A549 (cell line): Measurements from ENCODE around the gene COQ6. TPM values are rescaled to one million over a fixed set of nuclear protein-coding genes. Genes with fewer than 3 reads are reported as not detected.

Experiments
- ATAC-seq, 2 experiments: fragments of 200-7000 bp in 1 of 2; fragments of >200 bp in 1 of 2; cut with Nextera tagmentation in 1 of 2; cut with Tn5 transposase in 1 of 2; 3 replicates each; pipeline versions ENCODE4 v1.8.0 to v1.9.1; 2018 to 2020; ENCODE audit warnings: mild to moderate bottlenecking in 1 of 2, moderate library complexity in 1 of 2
- CTCF ChIA-PET: fragments of 300-600 bp; sonication (Branson Sonifier 250); formaldehyde crosslinking; extraction: SDS; loops from one replicate; lab custom pipeline; 2021; ENCODE audit warnings: antibody characterized with exemption, inconsistent platforms; lab: Yijun Ruan, JAX
- POLR2A ChIA-PET: fragments of 350-600 bp; formaldehyde crosslinking; extraction: SDS; loops from one replicate; lab custom pipeline; 2021; ENCODE audit warnings: antibody characterized with exemption, inconsistent platforms; lab: Yijun Ruan, JAX
- DNase-seq, 2 experiments: peaks; one replicate each; pipeline versions ENCODE4 v3.0.0 to v3.0.0-alpha.2; 2011 to 2016; ENCODE audit warnings: low read depth in 1 of 2, low spot score in 1 of 2
- FAIRE-seq: peaks from 2 replicates; lab custom pipeline; 2011; peaks lifted over from hg19 to GRCh38; lab: Jason Lieb, UNC
- H3K27ac ChIP-seq, 2 experiments: fragments of >200 bp; sonication (Bioruptor Twin); formaldehyde crosslinking; 3 replicates each; pipeline ENCODE4 v1.5.1; 2016 to 2017
- H3K4me1 ChIP-seq: fragments of >200 bp; sonication (Bioruptor Twin); formaldehyde crosslinking; 3 replicates; pipeline ENCODE4 v1.6.1; 2016
- H3K4me2 ChIP-seq: fragments of >200 bp; sonication (Bioruptor Twin); formaldehyde crosslinking; 3 replicates; pipeline ENCODE4 v1.6.1; 2016
- H3K4me3 ChIP-seq: fragments of >200 bp; sonication (Bioruptor Twin); formaldehyde crosslinking; 3 replicates; pipeline ENCODE4 v1.5.1; 2016
- H3K9me3 ChIP-seq: fragments of >200 bp; sonication (Bioruptor Twin); formaldehyde crosslinking; 3 replicates; pipeline ENCODE4 v1.6.1; 2016
- ATOH8 ChIP-seq: fragments of 250-450 bp; sonication (Bioruptor Pico); IDR thresholded peaks from 2 replicates; pipeline ENCODE4 v1.5.0; 2020; ENCODE audit warnings: low read depth, mild to moderate bottlenecking, moderate library complexity
- CBX2 ChIP-seq: fragments of 200-600 bp; sonication (generic); IDR thresholded peaks from 2 replicates; pipeline ENCODE4 v1.6.1; 2016; ENCODE audit warnings: low read depth, mild to moderate bottlenecking, borderline replicate concordance
- CEBPB ChIP-seq, 2 experiments: fragments of >200 bp in 1 of 2; sonication (Bioruptor Twin) in 1 of 2; formaldehyde crosslinking in 1 of 2; IDR thresholded peaks; 2 replicates each; pipeline ENCODE4 v1.6.1; 2012 to 2016
- EHF ChIP-seq: fragments of 250-450 bp; sonication (Bioruptor Pico); IDR thresholded peaks from 2 replicates; pipeline ENCODE4 v1.5.0; 2020; ENCODE audit warnings: mild to moderate bottlenecking
- ELK1 ChIP-seq: fragments of 150-350 bp; IDR thresholded peaks from 2 replicates; pipeline ENCODE4 v1.6.1; 2014; ENCODE audit warnings: low read depth, mild to moderate bottlenecking, low read length
- ESRRA ChIP-seq: fragments of 150-350 bp; IDR thresholded peaks from 2 replicates; pipeline ENCODE4 v1.6.1; 2014; ENCODE audit warnings: mild to moderate bottlenecking, low read length, borderline replicate concordance
- FOSL2 ChIP-seq, 2 experiments: fragments of 450-650 bp in 1 of 2; fragments of >200 bp in 1 of 2; sonication (Bioruptor Twin) in 1 of 2; formaldehyde crosslinking; IDR thresholded peaks; 2 replicates each; pipeline versions ENCODE4 v1.5.0 to v1.6.1; 2016 to 2020; ENCODE audit warnings: mild to moderate bottlenecking in 1 of 2, moderate library complexity in 1 of 2
- FOXS1 ChIP-seq: fragments of 250-450 bp; sonication (Bioruptor Pico); IDR thresholded peaks from 2 replicates; pipeline ENCODE4 v1.5.0; 2020; ENCODE audit warnings: mild to moderate bottlenecking, moderate library complexity
- HEYL ChIP-seq: fragments of 250-450 bp; sonication (Bioruptor Pico); IDR thresholded peaks from 2 replicates; pipeline ENCODE4 v1.8.0; 2021; ENCODE audit warnings: mild to moderate bottlenecking, moderate library complexity
- HOXA7 ChIP-seq: fragments of 250-450 bp; sonication (Bioruptor Pico); IDR thresholded peaks from 2 replicates; pipeline ENCODE4 v1.5.0; 2020; ENCODE audit warnings: mild to moderate bottlenecking, moderate library complexity
- HOXB13 ChIP-seq: fragments of 250-450 bp; sonication (Bioruptor Pico); IDR thresholded peaks from 2 replicates; pipeline ENCODE4 v1.5.0; 2020; ENCODE audit warnings: low read depth, mild to moderate bottlenecking, moderate library complexity
- MAX ChIP-seq: IDR thresholded peaks from 2 replicates; pipeline ENCODE4 v1.6.1; 2012
- MAZ ChIP-seq: fragments of 150-350 bp; IDR thresholded peaks from 2 replicates; pipeline ENCODE4 v1.6.1; 2014; ENCODE audit warnings: antibody characterized with exemption, low read depth, low read length, borderline replicate concordance
- NPAS2 ChIP-seq: fragments of 250-450 bp; sonication (Bioruptor Pico); IDR thresholded peaks from 2 replicates; pipeline ENCODE4 v1.8.0; 2022; ENCODE audit warnings: mild to moderate bottlenecking, moderate library complexity, borderline replicate concordance
- NR3C1 ChIP-seq: fragments of >200 bp; sonication (Bioruptor Twin); formaldehyde crosslinking; IDR thresholded peaks from 3 replicates; pipeline ENCODE4 v1.6.1; 2017
- POLR2A ChIP-seq: IDR thresholded peaks from 2 replicates; pipeline ENCODE4 v1.6.1; 2012; ENCODE audit warnings: mild to moderate bottlenecking, low read length
- POLR2AphosphoS2 ChIP-seq: conservative IDR thresholded peaks from 2 replicates; pipeline ENCODE4 v1.6.1; 2012; ENCODE audit warnings: low read length, improper control_type of control experiment, inconsistent platforms
- RARB ChIP-seq: fragments of 250-450 bp; sonication (Bioruptor Pico); IDR thresholded peaks from 2 replicates; pipeline ENCODE4 v1.8.0; 2021; ENCODE audit warnings: mild to moderate bottlenecking, moderate library complexity
- REST ChIP-seq: fragments of 200-600 bp; sonication (generic); IDR thresholded peaks from 2 replicates; pipeline ENCODE4 v1.6.1; 2016; ENCODE audit warnings: antibody characterized with exemption, mild to moderate bottlenecking, moderate library complexity
- TFCP2L1 ChIP-seq: fragments of 250-450 bp; sonication (Bioruptor Pico); IDR thresholded peaks from 2 replicates; pipeline ENCODE4 v1.5.0; 2021; ENCODE audit warnings: mild to moderate bottlenecking
- USF2 ChIP-seq: fragments of 450-650 bp; IDR thresholded peaks from 2 replicates; pipeline ENCODE4 v1.6.1; 2014; ENCODE audit warnings: antibody characterized with exemption
- WGBS: methylation state at CpG from one replicate; pipeline ENCODE4 v1.1.6; 2017; ENCODE audit errors: missing lambda C conversion rate; 5-methylcytosine and 5-hydroxymethylcytosine counted together
- polyA plus RNA-seq, 4 experiments: library from polyadenylated mRNA; depleted of rRNA in 3 of 4; stranded (reverse); fragments of >200 nt; fragmentation: RNase III in 1 of 4; extraction: RNeasy Plus Mini Kit Qiagen cat#74134 plus additional on column Dnase treatment in 1 of 4; gene quantifications; 2 replicates in 3 of 4; 3 replicates in 1 of 4; pipeline ENCODE4 v1.2.3, GENCODE V29; 2011 to 2017

Gene COQ6
- polyA plus RNA-seq, 2 of the 4 experiments (the other 2 are of a cell fraction): 24.8 to 41.9 TPM

- FAIRE-seq: no peak
- CTCF ChIA-PET: interaction anchor here (0.6 to 1.0 kb wide), 3 partner anchors 15 to 37 kb away, joined by 3 to 5 read pairs (median 3); partner anchors contain the start of genes COQ6 and FAM161B
- Histone ChIP-seq H3K4me2 (no peak overlapping the region), H3K9me3 (no peaks in the 10 kb centered on the region), H3K4me3 (no peak overlapping the region), H3K27ac (no peak overlapping the region), H3K4me1 (peaks cover 9% of the 10 kb centered on the region; the same call in 1 of the 3 replicates)
- POLR2A ChIA-PET: no interaction called here
- 75% methylated on average over 2 of the region's 2 CpGs for WGBS
- TF ChIP-seq TFCP2L1: no peak
- no peak for TF ChIP-seq POLR2AphosphoS2
- no peak for TF ChIP-seq USF2
- no peak for TF ChIP-seq HOXB13 (CRISPR knock-in tag)
- TF ChIP-seq NR3C1: no peak
- TF ChIP-seq CBX2: no peak
- no peak for TF ChIP-seq HOXA7 (CRISPR knock-in tag)
- no peak for TF ChIP-seq POLR2A
- TF ChIP-seq EHF (CRISPR knock-in tag): no peak
- TF ChIP-seq MAX: no peak
- no peak for TF ChIP-seq ELK1
- TF ChIP-seq MAZ: no peak
- TF ChIP-seq REST: no peak
- TF ChIP-seq HEYL (CRISPR knock-in tag): no peak
- no peak for TF ChIP-seq ESRRA
- TF ChIP-seq ATOH8: no peak
- TF ChIP-seq FOSL2 (IDR thresholded peaks at IDR 0.05): no peak
- TF ChIP-seq FOSL2 (CRISPR knock-in tag; IDR thresholded peaks at IDR 0.05): no peak
- no peak for TF ChIP-seq RARB
- no peak for TF ChIP-seq FOXS1 (CRISPR knock-in tag)
- DNase-seq: no peak
- no peak for ATAC-seq
These were observed 23.4 kb downstream of the COQ6 start for GRCh38 chr14:73973497-73973896.

GRCh38 chr14:73976125-73976524 lies 26.0 kb downstream of the COQ6 start:
- no peaks in the 10 kb centered on the region for H3K9me3 ChIP-seq
- DNase-seq (no peak), FAIRE-seq (no peak), ATAC-seq (no peak)
- H3K4me2 ChIP-seq: no peak overlapping the region
- peaks cover 9% of the 10 kb centered on the region; the same call in 1 of the 3 replicates for H3K4me1 ChIP-seq
- TF ChIP-seq NPAS2: no peak
- no peak for TF ChIP-seq CEBPB (IDR thresholded peaks at IDR 0.05)
- 70% methylated on average over 6 of the region's 6 CpGs for WGBS
- H3K4me3 ChIP-seq: no peak overlapping the region
- no peak overlapping the region for H3K27ac ChIP-seq
- ChIA-PET CTCF (interaction anchor here (1.1 kb wide), 1 partner anchor 11 kb away, joined by 3 read pairs; no protein-coding TSS in a partner anchor), POLR2A (no interaction called here)
